Uterus (tissue), 2 donors: ENCODE measurements around the gene CPPED1.

Experiments
- CTCF ChIP-seq, 4 experiments: fragments of 200-600 bp in 2 of 4; fragments of 450-650 bp in 2 of 4; sonication (generic) in 2 of 4; IDR thresholded peaks; one replicate each; pipeline ENCODE4 v1.5.1; 2016 to 2019; ENCODE audit warnings: antibody characterized with exemption in 4 of 4, mild to moderate bottlenecking in 2 of 4, moderate library complexity in 1 of 4
- POLR2A ChIP-seq, 2 donors: fragments of 450-650 bp; IDR thresholded peaks; one replicate each; pipeline ENCODE4 v1.6.1; 2016; ENCODE audit warnings: antibody characterized with exemption in 2 of 2, mild to moderate bottlenecking in 1 of 2, moderate library complexity in 1 of 2

GRCh38 chr16:12724226-12724625, 79.5 kb downstream of the CPPED1 start:
- TF ChIP-seq CTCF (IDR thresholded peaks at IDR 0.05) (no peak), POLR2A (IDR thresholded peaks at IDR 0.05) (no peak)
